Effector memory CD4-positive, alpha-beta T cell (primary cell): ENCODE measurements around the gene TMEM236.

Experiments used
- DNase-seq, 3 donors: peaks; one replicate each; pipeline ENCODE4 v3.0.0-alpha.2; 2020
- H3K27ac ChIP-seq: 2 replicates; pipeline ENCODE4 v1.7.0; 2013; ENCODE audit warnings: mild to moderate bottlenecking, low read length, moderate library complexity; ENCODE audit not compliant: insufficient read depth, poor library complexity, severe bottlenecking
- H3K27me3 ChIP-seq: replicated peaks from 2 replicates; pipeline ENCODE4 v1.7.0; 2013; ENCODE audit warnings: mild to moderate bottlenecking, low read length; ENCODE audit not compliant: insufficient read depth, control insufficient read depth, poor library complexity, severe bottlenecking
- H3K36me3 ChIP-seq: 2 replicates; pipeline ENCODE4 v1.7.0; 2013; ENCODE audit warnings: mild to moderate bottlenecking, low read length, moderate library complexity; ENCODE audit not compliant: control insufficient read depth, insufficient read depth
- H3K4me1 ChIP-seq: 2 replicates; pipeline ENCODE4 v1.7.0; 2013; ENCODE audit warnings: low read length, mild to moderate bottlenecking; ENCODE audit not compliant: control insufficient read depth, insufficient read depth, poor library complexity, severe bottlenecking
- H3K4me3 ChIP-seq: 2 replicates; pipeline ENCODE4 v1.7.0; 2013; ENCODE audit warnings: low read length, low read depth, mild to moderate bottlenecking; ENCODE audit not compliant: insufficient read depth, poor library complexity, severe bottlenecking
- H3K9me3 ChIP-seq: 2 replicates; pipeline ENCODE4 v1.7.0; 2013; ENCODE audit warnings: mild to moderate bottlenecking, low read length, moderate library complexity; ENCODE audit not compliant: control insufficient read depth

TMEM236 gene

GRCh38 chr10:17838080-17838648 lies 86.2 kb downstream of the TMEM236 start:
- no peak overlapping the region for H3K4me3 ChIP-seq
- H3K4me1 ChIP-seq, result no peaks in the 10 kb centered on the region
- no peak for DNase-seq
- no peaks in the 10 kb centered on the region for H3K27me3 ChIP-seq
- no peaks in the 10 kb centered on the region for H3K9me3 ChIP-seq
- H3K36me3 ChIP-seq, result no peaks in the 10 kb centered on the region
- H3K27ac ChIP-seq, result no peak overlapping the region

GRCh38 chr10:17841050-17841449 lies 89.0 kb downstream of the TMEM236 start:
- Histone ChIP-seq H3K9me3 (no peaks in the 10 kb centered on the region), H3K36me3 (no peaks in the 10 kb centered on the region), H3K27ac (no peak overlapping the region), H3K4me3 (no peak overlapping the region), H3K4me1 (no peaks in the 10 kb centered on the region), H3K27me3 (no peaks in the 10 kb centered on the region)
- no peak for DNase-seq

GRCh38 chr10:17842641-17843040 lies 90.6 kb downstream of the TMEM236 start:
- H3K4me1 ChIP-seq, result no peaks in the 10 kb centered on the region
- H3K27me3 ChIP-seq, result no peaks in the 10 kb centered on the region
- H3K9me3 ChIP-seq, result no peaks in the 10 kb centered on the region
- DNase-seq, result no peak
- no peaks in the 10 kb centered on the region for H3K36me3 ChIP-seq
- no peak overlapping the region for H3K4me3 ChIP-seq
- H3K27ac ChIP-seq, result no peak overlapping the region

- Histone ChIP-seq H3K4me1 (no peaks in the 10 kb centered on the region), H3K27me3 (no peaks in the 10 kb centered on the region), H3K4me3 (no peak overlapping the region), H3K9me3 (no peaks in the 10 kb centered on the region), H3K36me3 (no peaks in the 10 kb centered on the region), H3K27ac (no peak overlapping the region)
- no peak for DNase-seq
Measured at GRCh38 chr10:17847585-17848296, 95.7 kb downstream of the TMEM236 start.

- no peaks in the 10 kb centered on the region for H3K4me1 ChIP-seq
- H3K36me3 ChIP-seq, result no peaks in the 10 kb centered on the region
- no peak for DNase-seq
- no peaks in the 10 kb centered on the region for H3K9me3 ChIP-seq
- no peaks in the 10 kb centered on the region for H3K27me3 ChIP-seq
- no peak overlapping the region for H3K27ac ChIP-seq
- H3K4me3 ChIP-seq, result no peak overlapping the region
Measured at GRCh38 chr10:17848646-17849045, 96.6 kb downstream of the TMEM236 start.
